ENCODE measurements around the gene NR5A1.

GRCh38 chr9:124475868-124476690 is 31.1 kb downstream of the NR5A1 start:
- TF ChIP-seq REST (IDR thresholded peaks at IDR 0.05; ENCODE audit: low read depth) (no peak), SP1 (IDR thresholded peaks at IDR 0.05; ENCODE audit: low read depth) (no peak), CTCF (IDR thresholded peaks at IDR 0.05 in 2 of 3, conservative IDR thresholded peaks at IDR 0.05 in 1 of 3; ENCODE audit: borderline replicate concordance in 1 of 3, insufficient read depth in 1 of 3, low read depth in 2 of 3, low read length in 2 of 3) (no peak), EZH2phosphoT487 (IDR thresholded peaks at IDR 0.05; ENCODE audit: borderline replicate concordance) (no peak), RAD21 (IDR thresholded peaks at IDR 0.05; ENCODE audit: low read depth) (no peak), EZH2 (IDR thresholded peaks at IDR 0.05) (no peak), POLR2A (IDR thresholded peaks at IDR 0.05; ENCODE audit: borderline replicate concordance, extremely low read depth, insufficient read depth, insufficient read length) (no peak), MAX (IDR thresholded peaks at IDR 0.05) (no peak), ATF3 (IDR thresholded peaks at IDR 0.05) (no peak), ZBTB33 (IDR thresholded peaks at IDR 0.05; ENCODE audit: extremely low read depth, insufficient replicate concordance, low read length) (no peak)

Data from HCT116 (cell line).